Measurements from ENCODE around the gene BTRC. TPM values are rescaled to one million over a fixed set of nuclear protein-coding genes. Genes with fewer than 3 reads are reported as not detected.

The BTRC gene
- 18.2 TPM for total RNA-seq
- long read RNA-seq, full-length matches to known transcripts: 9 of 22 reads
- long read RNA-seq, partial matches to known transcripts: 5 of 22 reads
- long read RNA-seq, other reads (novel, unspliced or antisense): 8 of 22 reads

DNA sequence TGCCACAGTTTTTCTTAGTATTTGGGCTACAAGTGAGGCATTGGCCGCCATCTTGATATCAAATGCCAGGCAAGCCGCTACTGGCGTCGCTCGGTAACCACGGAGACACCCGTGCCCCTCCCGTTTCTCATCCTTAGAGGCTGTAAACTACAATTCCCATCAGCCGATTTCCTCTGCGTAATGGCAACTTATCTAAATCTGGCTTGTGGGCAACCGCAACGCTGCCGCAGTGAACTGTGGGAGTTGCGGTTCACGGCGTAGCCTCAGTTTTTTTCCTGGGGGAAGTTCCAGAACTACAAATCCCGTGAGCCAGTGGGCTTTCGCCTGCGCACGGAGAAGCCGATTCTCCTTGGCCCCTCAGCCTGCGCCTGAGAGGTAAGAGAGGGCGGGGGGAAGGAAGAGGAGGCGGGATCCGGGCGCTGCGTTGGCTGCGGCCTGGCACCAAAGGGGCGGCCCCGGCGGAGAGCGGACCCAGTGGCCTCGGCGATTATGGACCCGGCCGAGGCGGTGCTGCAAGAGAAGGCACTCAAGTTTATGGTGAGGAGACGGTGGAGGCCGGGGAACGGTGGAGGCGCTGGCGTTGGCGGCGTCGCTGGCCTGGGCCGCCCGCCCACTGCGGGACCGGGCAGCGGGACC is at the start of gene BTRC:
Gene BTRC (plus strand): TSS at position 474 of the 636 bp plus-strand sequence. CDS start 16 bp downstream, at position 490.
- peak within 1 kb of the TSS; percentile 73 for H3K27ac ChIP-seq
- peaks cover 10% of the 10 kb centered on the region for H3K4me1 ChIP-seq
- H3K27me3 ChIP-seq: no peaks in the 10 kb centered on the region
- TF ChIP-seq, protein P1, sequence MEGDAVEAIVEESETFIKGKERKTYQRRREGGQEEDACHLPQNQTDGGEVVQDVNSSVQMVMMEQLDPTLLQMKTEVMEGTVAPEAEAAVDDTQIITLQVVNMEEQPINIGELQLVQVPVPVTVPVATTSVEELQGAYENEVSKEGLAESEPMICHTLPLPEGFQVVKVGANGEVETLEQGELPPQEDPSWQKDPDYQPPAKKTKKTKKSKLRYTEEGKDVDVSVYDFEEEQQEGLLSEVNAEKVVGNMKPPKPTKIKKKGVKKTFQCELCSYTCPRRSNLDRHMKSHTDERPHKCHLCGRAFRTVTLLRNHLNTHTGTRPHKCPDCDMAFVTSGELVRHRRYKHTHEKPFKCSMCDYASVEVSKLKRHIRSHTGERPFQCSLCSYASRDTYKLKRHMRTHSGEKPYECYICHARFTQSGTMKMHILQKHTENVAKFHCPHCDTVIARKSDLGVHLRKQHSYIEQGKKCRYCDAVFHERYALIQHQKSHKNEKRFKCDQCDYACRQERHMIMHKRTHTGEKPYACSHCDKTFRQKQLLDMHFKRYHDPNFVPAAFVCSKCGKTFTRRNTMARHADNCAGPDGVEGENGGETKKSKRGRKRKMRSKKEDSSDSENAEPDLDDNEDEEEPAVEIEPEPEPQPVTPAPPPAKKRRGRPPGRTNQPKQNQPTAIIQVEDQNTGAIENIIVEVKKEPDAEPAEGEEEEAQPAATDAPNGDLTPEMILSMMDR (IDR thresholded peaks at IDR 0.05): no peak
- peak within 1 kb of the TSS; percentile 72 for H3K4me3 ChIP-seq
- ATAC-seq (peak; percentile 99), DNase-seq (peak; percentile 97)
- no peaks in the 10 kb centered on the region for H3K36me3 ChIP-seq
- intact Hi-C loops (cut with DNase I): no loop called here
- H3K9me3 ChIP-seq: no peaks in the 10 kb centered on the region

DNA sequence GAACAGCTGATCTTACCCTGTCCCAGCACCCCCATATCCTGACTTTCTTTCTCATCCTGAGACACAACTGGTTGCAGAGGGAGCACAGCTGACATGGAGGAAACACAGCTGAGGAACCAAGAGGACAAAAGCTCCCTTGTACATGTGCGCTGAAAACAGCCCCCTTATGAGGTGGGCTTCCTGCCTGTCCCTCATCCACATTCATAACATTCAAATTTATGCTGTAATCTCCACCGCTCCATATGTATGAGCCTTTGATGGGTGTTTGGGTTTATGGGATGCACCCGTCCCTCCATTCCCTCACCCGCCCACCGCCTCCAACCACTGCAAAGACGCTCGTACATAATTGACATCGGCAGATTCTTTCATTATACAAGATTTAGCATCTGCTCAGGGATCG is 49.6 kb upstream of the BTRC start:
- no peak overlapping the region for H3K27ac ChIP-seq
- ATAC-seq (no peak), DNase-seq (no peak)
- H3K36me3 ChIP-seq: no peaks in the 10 kb centered on the region
- no peaks in the 10 kb centered on the region for H3K9me3 ChIP-seq
- intact Hi-C loops (cut with DNase I): no loop called here
- H3K4me3 ChIP-seq: no peak overlapping the region
- H3K4me1 ChIP-seq: no peaks in the 10 kb centered on the region
- TF ChIP-seq, protein P1 (IDR thresholded peaks at IDR 0.05): no peak
- H3K27me3 ChIP-seq: peaks cover 20% of the 10 kb centered on the region

DNA sequence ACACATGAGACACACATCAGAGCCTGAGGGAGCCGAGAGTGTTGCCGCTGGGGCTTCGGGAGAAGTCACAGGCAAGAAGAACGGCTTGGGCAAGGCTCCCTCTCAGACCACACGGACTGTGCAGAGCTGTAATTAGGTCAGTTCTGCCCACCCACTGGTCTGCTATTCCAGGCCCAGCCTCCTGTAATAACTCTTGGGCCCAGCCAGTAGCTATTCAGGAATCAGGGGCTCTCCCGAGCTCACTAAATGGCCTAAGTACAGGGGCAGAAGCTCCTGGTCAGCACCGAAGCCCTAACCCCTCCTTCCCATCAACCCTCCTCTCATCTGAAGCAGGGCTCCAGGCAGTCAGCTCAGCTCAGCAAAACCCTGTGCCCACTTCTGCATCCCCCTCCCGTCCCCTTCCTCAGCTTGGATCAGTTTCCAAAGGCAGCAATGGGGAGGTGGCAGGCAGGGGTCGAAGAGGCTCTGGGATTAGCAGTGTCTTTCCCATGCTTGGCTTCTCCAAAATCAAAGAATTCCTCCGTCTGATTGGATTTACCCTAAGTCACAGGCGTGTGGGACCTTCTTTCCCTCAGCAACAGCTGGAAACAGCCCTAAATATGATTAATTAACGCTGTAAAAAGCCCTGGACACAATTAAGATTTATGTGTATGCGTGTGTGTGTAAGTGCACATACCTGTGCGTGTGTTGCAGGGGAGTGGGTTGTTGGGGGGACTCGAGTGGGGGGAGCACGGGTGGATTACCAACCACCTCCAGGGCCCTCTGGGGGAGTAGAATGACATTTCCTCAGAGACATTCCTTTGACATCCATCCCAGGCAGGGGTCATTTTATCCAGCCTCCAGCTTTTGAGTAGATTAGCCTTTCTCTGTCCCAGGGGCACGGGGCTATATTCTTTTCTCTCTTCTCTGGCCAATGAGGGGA is 48.4 kb upstream of the BTRC start:
- ATAC-seq (no peak), DNase-seq (no peak)
- H3K9me3 ChIP-seq: no peaks in the 10 kb centered on the region
- TF ChIP-seq, protein P1 (IDR thresholded peaks at IDR 0.05): no peak
- no peaks in the 10 kb centered on the region for H3K4me1 ChIP-seq
- H3K4me3 ChIP-seq: no peak overlapping the region
- intact Hi-C loops (cut with DNase I): no loop called here
- no peak overlapping the region for H3K27ac ChIP-seq
- H3K27me3 ChIP-seq: peaks cover 32% of the 10 kb centered on the region
- H3K36me3 ChIP-seq: no peaks in the 10 kb centered on the region

DNA sequence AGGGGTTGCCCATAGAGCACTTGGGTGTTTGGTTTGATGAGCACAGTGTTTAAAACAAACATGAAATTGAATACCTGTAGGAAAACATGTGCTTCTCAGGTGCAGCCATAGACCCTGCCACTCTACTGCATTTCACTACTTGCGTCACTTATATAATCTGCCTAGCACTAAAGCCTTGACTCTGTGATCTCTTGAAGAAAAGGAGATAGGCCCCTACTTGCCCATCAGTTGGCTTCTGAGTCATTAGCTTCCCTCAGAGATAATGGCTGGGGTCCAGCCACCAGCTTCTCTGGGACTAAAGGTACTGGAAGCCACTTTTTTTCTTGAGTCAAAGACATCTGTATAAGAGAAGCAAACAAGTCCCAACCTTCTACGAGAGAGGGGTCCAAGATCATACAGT is 45.9 kb upstream of the BTRC start:
- H3K4me1 ChIP-seq: peaks cover 7% of the 10 kb centered on the region
- TF ChIP-seq, protein P1 (IDR thresholded peaks at IDR 0.05): no peak
- H3K27me3 ChIP-seq: peaks cover 48% of the 10 kb centered on the region
- H3K27ac ChIP-seq: no peak overlapping the region
- H3K9me3 ChIP-seq: no peaks in the 10 kb centered on the region
- H3K4me3 ChIP-seq: no peak overlapping the region
- intact Hi-C loops (cut with DNase I): no loop called here
- no peaks in the 10 kb centered on the region for H3K36me3 ChIP-seq
- ATAC-seq: no peak
- DNase-seq: no peak

DNA sequence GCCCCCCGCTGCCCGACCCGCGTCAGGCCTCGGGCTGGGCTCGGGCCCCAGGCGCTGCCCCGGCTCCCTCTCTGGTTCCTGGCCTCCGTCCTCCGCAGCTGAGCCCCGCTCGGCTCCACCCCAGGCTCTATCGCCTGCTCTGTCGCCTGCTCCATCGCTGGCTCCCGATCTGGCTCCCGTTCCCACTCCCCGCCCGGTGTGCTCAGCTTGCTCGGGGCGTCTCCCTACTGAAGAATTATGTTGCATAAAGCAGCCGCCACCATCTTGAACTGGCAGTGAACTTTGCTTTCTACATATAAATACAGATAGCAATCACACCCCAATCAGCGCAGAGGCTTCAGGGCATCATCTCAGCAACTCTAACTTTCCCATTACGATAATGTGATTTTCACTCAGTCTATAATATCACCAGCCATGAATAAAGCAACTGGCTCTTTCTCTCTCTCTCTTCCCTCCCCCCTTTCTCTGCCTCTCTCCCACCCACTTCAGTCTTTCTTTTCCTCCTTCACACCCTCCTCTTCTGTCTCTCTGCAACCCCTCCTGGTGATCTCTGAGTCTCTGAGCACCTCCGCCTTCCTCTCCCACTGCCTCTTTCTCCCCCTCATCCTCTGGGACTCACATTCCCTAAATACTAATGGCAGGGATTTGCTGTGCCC is 43.3 kb upstream of the BTRC start:
- no peaks in the 10 kb centered on the region for H3K9me3 ChIP-seq
- H3K36me3 ChIP-seq: no peaks in the 10 kb centered on the region
- peak; percentile 16 for ATAC-seq
- H3K27ac ChIP-seq: no peak overlapping the region
- no peak for DNase-seq
- peaks cover 7% of the 10 kb centered on the region for H3K4me1 ChIP-seq
- intact Hi-C loops (cut with DNase I): no loop called here
- H3K27me3 ChIP-seq: peaks cover 50% of the 10 kb centered on the region
- TF ChIP-seq, protein P1 (IDR thresholded peaks at IDR 0.05): no peak
- H3K4me3 ChIP-seq: no peak overlapping the region
